MCF 10A (cell line): ENCODE results near the gene ADK. TPM values are rescaled to one million over a fixed set of nuclear protein-coding genes. Genes with fewer than 3 reads are reported as not detected.
A peak's percentile ranks its signal among the peaks of the same experiment; 100 is the strongest.
"Not testable (repeated sequence)": the region's sequence is repeated elsewhere in the genome, so short reads cannot be mapped to it uniquely, and the experiment has no call there.

Experiments used
- BruUV-seq: library from RNA; stranded (reverse); fragments of 400-500 nt; replicated peaks from 2 replicates; lab custom pipeline; 2021; lab: Mats Ljungman, UMichigan
- CTCF ChIA-PET: fragments of 300-600 bp; sonication (Branson Sonifier 250); formaldehyde crosslinking; extraction: SDS; loops from one replicate; lab custom pipeline; 2021; ENCODE audit warnings: antibody characterized with exemption, inconsistent platforms; lab: Yijun Ruan, JAX
- POLR2A ChIA-PET: fragments of 300-600, 350-650 bp; sonication (Branson Sonifier 250); formaldehyde crosslinking; extraction: SDS; loops from one replicate; lab custom pipeline; 2020; ENCODE audit warnings: antibody characterized with exemption, inconsistent platforms; lab: Yijun Ruan, JAX
- DNase-seq: peaks from one replicate; pipeline ENCODE4 v3.0.0-alpha.2; 2018; ENCODE audit not compliant: unreplicated experiment
- H3K27ac Mint-ChIP-seq: one replicate; pipeline ENCODE4 v1.8.0; 2022; ENCODE audit warnings: mild to moderate bottlenecking, low read depth, mixed read lengths; ENCODE audit not compliant: unreplicated experiment
- H3K27me3 Mint-ChIP-seq: one replicate; pipeline ENCODE4 v1.8.0; 2022; ENCODE audit warnings: mixed read lengths; ENCODE audit not compliant: insufficient read depth, unreplicated experiment
- H3K36me3 Mint-ChIP-seq: one replicate; pipeline ENCODE4 v1.8.0; 2022; ENCODE audit warnings: mild to moderate bottlenecking, moderate library complexity, mixed read lengths; ENCODE audit not compliant: insufficient read depth, unreplicated experiment
- H3K4me1 Mint-ChIP-seq: one replicate; pipeline ENCODE4 v1.8.0; 2022; ENCODE audit warnings: mixed read lengths; ENCODE audit not compliant: insufficient read depth, unreplicated experiment
- H3K4me3 Mint-ChIP-seq: one replicate; pipeline ENCODE4 v1.8.0; 2022; ENCODE audit warnings: mild to moderate bottlenecking, moderate library complexity, mixed read lengths; ENCODE audit not compliant: unreplicated experiment
- H3K9me3 Mint-ChIP-seq: one replicate; pipeline ENCODE4 v1.8.0; 2022; ENCODE audit warnings: mixed read lengths; ENCODE audit not compliant: unreplicated experiment
- CTCF ChIP-seq: fragments of 200-600 bp; IDR thresholded peaks from one replicate; pipeline ENCODE4 v1.8.0; 2022; ENCODE audit warnings: antibody characterized with exemption, mild to moderate bottlenecking; ENCODE audit not compliant: unreplicated experiment
- intact Hi-C: fragments of 100-400 bp; cut with micrococcal nuclease; formaldehyde crosslinking; loops from 2 replicates; pipeline ENCODE4 v1.14.1; 2022
- total RNA-seq: library from RNA; stranded (reverse); gene quantifications from 2 replicates; pipeline ENCODE4 v1.2.3, GENCODE V29; 2022

ADK gene
- total RNA-seq, 1 experiment from 2014 or later: 98.6 TPM

GRCh38 chr10:74139981-74140380 is 11.0 kb upstream of the ADK start:
- POLR2A ChIA-PET: interaction anchor here (1.0 to 3.0 kb wide), 2 partner anchors 10 to 16 kb away, joined by 4 to 12 read pairs; partner anchors contain the start of genes ADK and AP3M1
- CTCF ChIA-PET: no interaction called here

GRCh38 chr10:74140553-74140952 is 10.5 kb upstream of the ADK start:
- ChIA-PET POLR2A (interaction anchor here (1.0 to 3.0 kb wide), 2 partner anchors 10 to 17 kb away, joined by 4 to 12 read pairs; partner anchors contain the start of genes ADK and AP3M1), CTCF (no interaction called here)
- peaks cover 9% of the 10 kb centered on the region for H3K4me1 Mint-ChIP-seq
- intact Hi-C loops: no loop called here
- no peaks in the 10 kb centered on the region for H3K9me3 Mint-ChIP-seq
- H3K4me3 Mint-ChIP-seq: no peak overlapping the region
- no peak for DNase-seq
- H3K27ac Mint-ChIP-seq: no peak overlapping the region
- H3K27me3 Mint-ChIP-seq: no peaks in the 10 kb centered on the region
- no peak for TF ChIP-seq CTCF
- BruUV-seq: no TSS peak
- H3K36me3 Mint-ChIP-seq: peaks cover 47% of the 10 kb centered on the region

More at GRCh38 chr10:74139981-74140380, 11.0 kb upstream of the ADK start:
- intact Hi-C loops: no loop called here
- no peak for DNase-seq
- Mint-ChIP-seq H3K36me3 (peaks cover 53% of the 10 kb centered on the region), H3K4me3 (no peak overlapping the region), H3K4me1 (peaks cover 3% of the 10 kb centered on the region), H3K27ac (no peak overlapping the region), H3K27me3 (no peaks in the 10 kb centered on the region), H3K9me3 (no peaks in the 10 kb centered on the region)
- no TSS peak for BruUV-seq
- no peak for TF ChIP-seq CTCF

GRCh38 chr10:74145133-74145532 is 5.9 kb upstream of the ADK start:
- Mint-ChIP-seq H3K4me3 (no peak overlapping the region), H3K27ac (no peak overlapping the region), H3K36me3 (peaks cover 14% of the 10 kb centered on the region), H3K4me1 (peaks cover 27% of the 10 kb centered on the region), H3K9me3 (no peaks in the 10 kb centered on the region), H3K27me3 (no peaks in the 10 kb centered on the region)
- POLR2A ChIA-PET: interaction anchor here (0.6 to 1.4 kb wide), 7 partner anchors 10 to 401 kb away, joined by 3 to 5 read pairs (median 4); no protein-coding TSS in a partner anchor
- intact Hi-C loops: no loop called here
- BruUV-seq: no TSS peak
- peak; percentile 70 for DNase-seq
- CTCF ChIA-PET: interaction anchor here (0.6 to 1.2 kb wide), 4 partner anchors 8 to 69 kb away, joined by 3 to 4 read pairs (median 3); no protein-coding TSS in a partner anchor
- no peak for TF ChIP-seq CTCF

- BruUV-seq, intact Hi-C loops, H3K27me3 Mint-ChIP-seq, H3K4me3 Mint-ChIP-seq, H3K27ac Mint-ChIP-seq, POLR2A ChIA-PET, DNase-seq, H3K9me3 Mint-ChIP-seq: not testable (repeated sequence)
- CTCF ChIA-PET: interaction anchor here (0.6 to 1.0 kb wide), 3 partner anchors 63 to 1068 kb away, joined by 3 to 4 read pairs (median 3); no protein-coding TSS in a partner anchor
- Mint-ChIP-seq H3K36me3 (peaks cover 10% of the 10 kb centered on the region), H3K4me1 (peaks cover 27% of the 10 kb centered on the region)
These were observed 4.0 kb upstream of the ADK start for GRCh38 chr10:74146980-74147379.
